Activated T-helper 1 cell treated with Interleukin-2 at 50 U/mL for 16 hours (primary cell): ENCODE data around the gene CENPO.

ENCODE experiments used
- DNase-seq: peaks from one replicate; pipeline ENCODE4 v3.0.0-alpha.2; 2020; ENCODE audit warnings: low read depth

The CENPO gene

DNA sequence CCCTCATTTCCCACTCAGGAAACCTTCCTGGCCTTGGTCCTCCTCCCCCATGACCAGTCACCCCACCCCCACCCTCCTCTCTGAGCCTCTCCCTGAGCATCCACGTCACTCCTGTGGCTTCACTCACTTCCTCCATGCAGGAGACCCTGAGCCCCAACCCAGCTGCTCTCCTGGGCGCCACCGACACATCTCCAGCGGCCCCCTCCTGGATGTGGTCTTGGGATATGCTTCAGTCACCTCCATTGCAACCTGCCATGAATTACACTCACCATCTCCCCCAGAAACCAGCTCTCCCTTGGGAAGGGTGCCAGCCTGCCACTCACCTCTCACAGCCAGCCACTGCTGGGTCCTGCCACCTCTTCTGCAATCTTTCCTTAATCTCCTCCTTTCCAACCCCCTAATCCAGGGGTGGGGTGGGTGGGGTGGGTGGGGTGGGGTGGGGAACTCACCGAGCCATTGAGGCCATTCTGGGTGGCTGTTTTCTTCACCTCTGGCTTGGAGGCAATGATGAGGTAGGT lies 44.8 kb downstream of the CENPO start:
- DNase-seq, result no peak

DNA sequence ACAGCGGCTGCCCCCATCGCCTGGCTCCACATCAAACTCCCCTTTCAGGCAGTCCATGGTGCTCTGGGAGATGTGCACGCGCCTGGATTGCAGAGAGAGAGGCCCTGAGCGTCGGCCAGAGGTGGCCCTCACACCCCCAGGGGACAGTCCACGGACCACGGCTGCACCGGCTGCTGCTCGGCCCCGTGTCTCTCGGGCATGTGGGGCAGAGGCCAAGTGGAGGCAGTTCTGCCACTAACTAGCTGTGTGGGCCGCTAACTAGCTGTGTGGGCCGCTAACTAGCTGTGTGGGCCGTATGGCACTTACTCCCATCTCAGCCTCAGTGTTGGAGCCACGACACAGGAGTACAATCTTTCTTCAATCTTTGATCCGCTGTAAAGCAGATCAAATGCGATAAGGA lies 45.3 kb downstream of the CENPO start:
- no peak for DNase-seq

DNA sequence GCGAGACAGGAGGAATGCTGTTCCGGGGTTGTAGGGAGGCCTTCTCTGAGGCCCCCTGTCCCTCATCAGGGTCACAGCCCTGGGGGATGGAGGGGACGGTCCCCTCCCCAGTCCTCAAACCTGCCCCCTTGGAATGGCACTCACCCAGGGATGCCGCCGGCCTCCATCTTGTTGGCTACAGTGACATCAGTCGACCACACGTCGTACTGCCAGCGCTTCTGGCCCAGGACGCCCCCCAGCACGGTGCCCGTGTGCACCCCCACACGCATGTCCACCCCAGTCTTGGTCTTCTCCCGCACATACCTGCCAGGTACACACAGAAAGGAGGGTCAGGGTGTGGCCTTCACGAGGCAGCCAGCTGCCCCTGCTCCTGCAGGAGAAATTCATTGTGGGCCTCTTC lies 46.5 kb downstream of the CENPO start:
- no peak for DNase-seq

DNA sequence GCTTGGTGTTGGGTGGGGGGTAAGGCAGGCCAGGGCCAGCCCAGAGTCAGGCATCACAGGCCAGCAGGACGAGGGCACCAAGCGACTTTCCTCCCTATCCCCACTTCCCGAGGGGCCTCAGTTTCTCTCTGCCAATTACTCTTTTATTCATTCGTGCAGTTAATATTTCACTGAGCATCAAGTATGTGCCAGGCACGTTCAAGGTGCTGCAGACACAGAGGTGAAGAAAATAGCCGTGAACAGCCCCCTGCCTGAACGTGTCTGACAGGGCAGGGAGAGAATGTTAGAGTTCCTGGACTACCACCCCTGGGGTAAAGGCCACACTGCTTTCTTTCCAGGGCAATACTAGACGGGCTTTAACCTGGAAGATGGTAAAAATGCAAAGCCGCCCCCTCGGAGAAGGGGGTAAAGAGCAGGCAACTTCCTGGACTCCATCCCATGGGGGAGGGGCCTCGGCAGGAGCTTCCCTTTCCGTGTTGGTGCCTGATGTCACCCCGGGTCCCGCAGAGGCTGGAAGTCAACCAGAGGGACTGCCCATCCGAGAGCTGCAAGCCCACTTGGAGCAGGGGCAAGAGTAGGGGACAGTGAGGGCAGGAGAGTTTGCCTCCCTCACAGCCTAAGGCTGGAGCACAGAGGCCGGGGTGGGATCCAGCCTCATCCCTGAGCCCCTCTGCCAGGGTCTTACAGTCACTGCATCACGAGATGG lies 47.1 kb downstream of the CENPO start:
- DNase-seq, result no peak

DNA sequence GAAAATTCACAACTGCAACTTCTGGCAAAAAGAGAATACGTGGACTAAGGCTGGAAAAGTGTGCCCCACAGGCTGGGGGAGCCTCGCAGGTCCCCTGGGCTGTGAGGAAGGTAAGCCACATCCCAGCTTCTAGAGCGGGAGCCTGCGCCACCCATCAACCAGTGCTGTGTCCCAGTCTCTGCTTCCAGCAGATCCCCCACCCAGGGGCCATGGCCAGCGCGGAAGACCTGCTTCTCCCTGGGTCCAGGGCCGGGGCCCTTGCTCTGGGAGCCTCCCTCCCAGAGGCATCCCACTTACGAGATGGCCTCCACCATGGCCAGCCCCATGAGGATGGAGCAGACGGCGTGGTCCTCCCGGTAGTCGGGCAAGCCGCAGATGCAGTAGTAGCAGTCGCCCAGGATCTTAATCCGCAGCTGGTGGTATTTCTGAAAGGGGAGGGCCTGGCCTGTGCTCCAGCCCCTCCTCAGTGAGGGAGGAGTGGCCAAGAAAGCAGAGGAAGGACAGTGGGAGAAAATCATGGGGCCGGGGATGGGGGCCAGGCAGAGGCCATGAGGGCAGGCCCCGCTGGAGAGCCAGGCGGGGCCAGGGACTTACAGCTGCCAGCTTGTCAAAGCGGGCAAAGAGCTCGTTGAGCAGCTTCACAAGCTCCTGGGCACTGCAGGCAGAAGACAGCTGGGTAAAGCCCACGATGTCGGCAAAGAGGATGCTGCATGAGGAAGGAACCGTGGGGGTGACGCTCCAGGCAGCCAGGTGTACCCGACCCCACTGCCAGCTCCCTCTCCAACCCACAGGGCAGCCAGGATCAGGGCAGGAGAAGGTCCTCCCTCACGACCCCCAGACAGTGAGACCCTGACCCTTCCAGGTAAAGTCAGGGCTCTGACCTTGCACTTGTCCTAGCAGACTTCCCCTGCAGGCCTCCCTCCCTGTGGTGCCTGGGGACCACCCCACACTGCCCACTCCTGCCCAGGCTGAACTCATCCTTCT lies 48.0 kb downstream of the CENPO start:
- DNase-seq, result no peak

DNA sequence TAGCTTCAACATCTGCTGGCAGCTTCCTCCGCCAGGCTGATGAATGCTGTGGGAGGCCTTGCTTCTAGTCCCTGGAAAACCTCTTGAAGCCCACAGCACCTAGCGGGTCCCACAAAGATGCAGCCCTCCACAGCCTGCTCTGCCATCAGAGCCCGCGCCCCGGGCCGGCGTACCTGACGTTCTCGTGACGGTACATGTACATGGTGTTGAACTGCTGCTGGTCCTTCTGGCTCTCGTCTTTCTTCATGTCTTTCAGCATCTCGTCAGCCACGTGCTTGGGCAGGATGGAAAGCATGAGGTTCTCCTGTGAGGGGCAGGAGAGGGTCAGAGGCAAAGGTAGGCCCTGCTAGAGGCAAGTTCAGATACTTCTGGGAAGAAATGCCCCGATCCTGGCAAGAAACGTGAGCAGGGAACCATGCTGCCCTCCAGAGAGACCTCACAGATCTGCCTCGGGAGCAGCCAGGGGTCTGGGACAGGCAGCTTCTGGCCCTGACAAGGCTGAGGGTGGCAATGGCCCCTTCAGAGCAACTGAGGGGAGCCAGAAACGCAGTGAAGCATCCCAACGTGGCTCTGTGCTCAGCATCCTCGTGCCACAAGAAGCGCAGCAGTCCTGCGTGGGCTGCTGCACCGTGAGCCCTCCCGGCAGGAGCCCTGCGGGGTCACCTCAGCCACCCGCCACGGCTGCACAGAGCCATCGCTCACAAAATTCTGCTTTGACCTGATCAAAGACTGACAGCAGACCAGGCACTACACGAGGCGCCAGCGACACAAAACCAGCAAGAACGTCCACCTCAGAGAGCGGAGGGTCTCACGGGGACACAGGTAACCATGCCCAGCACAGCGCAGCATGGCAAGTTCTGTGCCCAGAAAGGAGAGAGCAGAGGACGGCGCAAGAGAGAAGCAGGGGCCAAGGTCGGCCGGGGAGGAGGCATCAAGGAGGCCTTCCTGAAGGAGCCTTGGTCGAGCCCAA lies 49.1 kb downstream of the CENPO start:
- DNase-seq, result no peak

DNA sequence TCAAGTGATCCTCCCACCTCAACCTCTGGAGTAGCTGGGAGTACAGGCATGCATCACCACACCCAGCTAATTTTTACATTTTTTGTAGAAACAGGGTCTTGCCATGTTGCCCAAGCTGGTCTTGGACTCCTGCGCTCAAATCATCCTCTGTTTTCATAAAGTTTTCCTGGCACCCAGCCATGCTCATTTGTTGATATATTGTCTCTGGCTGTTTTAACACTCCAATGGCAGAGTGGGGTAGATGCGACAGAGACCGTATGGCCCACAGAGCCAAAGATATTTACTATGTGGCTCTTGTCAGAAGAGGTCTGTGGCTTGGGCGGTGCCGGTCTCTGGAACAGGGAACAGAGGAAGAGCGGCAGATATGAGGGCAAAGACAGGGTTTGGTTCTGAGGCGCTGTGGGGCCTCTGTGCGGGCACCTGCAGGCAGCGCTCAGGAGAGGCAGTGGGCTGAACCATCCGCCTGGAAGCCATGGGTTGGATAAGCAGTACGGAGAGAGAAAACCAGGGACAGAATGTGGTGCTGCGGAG lies 50.2 kb downstream of the CENPO start:
- no peak for DNase-seq

DNA sequence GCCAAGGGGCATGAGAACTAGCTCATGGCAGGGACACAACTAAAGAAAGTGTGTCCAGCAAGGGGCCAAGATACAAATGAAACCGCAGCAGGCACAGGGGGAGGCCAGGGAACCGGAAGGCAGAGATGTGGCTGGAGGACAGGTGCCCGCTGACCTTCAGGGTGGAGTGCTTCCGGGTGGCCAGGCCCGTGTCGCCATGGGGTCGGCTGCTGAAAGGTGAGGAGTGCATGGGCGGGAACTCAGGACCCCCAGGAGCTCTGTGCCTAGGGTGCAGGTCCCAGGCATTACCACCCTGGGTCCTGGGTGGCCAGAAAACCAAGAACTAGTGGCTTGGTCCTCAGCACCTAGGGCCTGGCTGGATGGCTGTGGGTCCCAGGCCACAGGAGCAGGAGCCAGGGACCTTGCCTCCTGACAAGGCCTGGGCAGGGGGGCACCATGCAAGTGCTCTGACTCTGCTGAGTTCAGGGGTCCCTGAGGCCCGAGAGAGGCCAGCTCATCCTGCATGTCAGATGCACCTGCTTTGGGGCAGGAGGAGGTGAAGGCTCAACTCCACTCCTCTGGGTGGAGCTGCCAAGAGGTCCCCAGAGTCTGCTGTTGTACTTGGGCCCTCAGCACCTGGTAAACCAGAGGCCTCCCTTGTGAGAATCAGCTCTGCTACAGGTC lies 50.9 kb downstream of the CENPO start:
- DNase-seq, result no peak

DNA sequence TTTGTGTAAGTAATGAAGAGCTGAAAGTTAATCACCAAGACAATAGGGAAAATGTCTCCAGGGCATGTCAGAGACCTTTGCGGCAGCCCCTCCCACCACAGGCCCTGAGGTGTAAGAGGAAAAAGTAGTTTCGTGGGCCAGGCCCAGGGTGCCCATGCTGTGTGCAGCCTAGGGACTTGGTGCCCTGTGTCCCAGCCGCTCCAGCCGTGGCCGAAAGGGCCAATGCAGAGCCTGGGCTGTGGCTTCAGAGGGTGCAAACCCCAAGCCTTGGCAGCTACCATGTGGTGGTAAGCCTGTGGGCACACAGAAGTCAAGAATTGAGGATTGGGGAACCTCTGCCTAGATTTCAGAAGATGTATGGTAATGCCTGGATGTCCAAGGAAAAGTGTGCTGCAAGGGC lies 52.5 kb downstream of the CENPO start:
- no peak for DNase-seq

DNA sequence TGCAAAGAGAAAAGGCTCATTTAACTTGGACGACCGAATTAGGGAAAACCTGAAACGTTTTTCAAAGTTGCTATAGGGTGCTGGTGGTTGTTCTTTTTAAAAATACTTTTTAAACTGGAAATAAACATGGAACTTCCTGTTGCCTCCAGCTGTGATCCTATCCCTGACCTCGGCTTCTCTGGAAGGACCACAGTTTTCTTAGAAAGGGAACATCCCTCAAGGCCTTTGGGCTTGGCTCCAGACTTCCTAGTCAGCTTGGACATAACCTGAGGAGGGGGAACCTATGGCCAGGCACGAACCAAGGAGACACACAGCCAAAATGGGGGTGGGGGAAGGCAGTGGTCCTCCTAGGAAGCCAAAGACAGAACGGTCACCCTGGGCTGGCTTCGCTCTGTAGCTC lies 57.7 kb downstream of the CENPO start:
- no peak for DNase-seq

DNA sequence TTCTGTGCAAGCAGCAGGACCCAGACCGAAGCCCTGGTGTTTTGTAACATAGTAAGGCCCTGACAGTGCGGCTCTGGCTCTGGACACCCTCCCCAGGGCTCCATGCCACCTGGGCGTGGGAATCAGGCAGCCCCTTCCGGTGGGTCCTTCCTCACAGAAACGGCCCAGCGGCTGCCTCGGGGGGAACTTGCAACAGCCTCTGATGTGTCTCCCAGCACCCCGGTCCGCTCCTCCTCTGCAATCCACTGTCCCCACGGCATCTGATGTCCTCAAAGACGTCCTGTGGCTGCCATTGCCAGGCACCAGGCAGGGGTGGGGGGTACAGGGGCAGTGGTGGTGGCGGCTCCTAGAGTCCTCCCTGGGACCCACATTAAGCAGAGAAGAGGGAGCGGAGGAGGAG lies 58.8 kb downstream of the CENPO start:
- DNase-seq, result no peak

DNA sequence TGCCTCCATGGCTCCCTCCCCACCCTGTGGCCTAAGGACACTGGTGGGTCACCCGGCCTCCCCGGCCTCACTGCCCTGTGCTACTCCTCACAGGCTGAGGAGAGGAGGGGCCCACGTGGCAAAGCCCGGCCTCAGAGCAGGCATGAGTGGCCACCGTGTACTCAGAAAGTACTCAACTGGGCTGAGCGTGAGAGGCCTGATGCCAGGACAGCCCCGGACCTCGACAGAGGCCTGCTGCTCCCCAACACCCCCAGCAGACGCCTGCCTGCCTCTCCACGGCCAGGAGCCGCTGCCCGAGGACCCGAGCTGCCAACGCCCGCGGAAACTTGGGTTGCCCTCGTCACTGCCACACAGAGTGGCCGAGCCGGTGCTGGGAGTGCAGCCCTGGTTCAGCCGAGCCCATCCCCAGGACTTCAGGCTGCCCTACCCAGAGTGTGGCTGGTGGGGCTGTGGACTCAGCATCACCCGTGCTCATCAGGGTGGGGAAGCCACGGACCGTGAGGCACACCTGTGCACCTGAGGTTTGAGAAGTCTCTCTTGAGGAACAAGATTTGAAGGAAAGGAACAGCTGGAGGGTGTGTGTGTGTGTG lies 59.3 kb downstream of the CENPO start:
- no peak for DNase-seq

DNA sequence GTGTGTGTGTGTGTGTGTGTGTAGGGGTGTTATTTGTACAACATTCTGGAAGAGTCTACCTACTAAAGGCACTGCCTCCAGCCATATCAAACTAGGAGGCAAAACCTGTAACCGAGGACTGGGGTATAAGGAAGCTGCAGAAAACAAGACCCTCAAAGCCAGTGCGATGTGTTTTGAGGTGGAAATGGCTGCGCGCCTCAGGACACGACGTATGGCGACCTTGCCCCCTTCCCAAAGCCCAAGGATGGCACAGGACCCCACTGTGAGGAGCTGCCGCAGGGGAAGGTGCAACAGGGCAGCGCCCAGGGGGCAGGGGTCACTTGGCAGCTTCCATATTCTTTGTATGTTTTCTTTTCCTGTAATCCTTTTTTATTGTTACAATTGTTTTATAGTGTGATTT lies 59.8 kb downstream of the CENPO start:
- no peak for DNase-seq

DNA sequence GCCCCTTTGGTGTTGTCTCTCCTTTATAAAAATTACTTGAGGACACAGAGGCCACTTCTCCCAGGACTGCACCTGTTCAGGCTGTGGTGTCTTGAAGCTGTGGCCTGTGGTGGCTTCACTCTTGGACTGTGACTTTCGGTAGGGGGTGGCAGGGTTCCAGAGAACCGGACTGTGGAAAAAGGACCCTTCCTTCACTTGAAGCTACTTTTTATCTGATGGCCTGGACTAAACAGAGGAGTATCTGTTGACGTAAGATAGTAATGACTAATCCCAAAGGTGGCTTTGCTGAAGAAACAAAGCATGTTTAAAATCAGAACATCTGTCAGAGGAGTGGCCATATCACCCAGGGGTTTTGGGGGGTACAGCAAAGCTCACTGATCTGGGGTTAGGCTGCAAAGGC lies 60.8 kb downstream of the CENPO start:
- no peak for DNase-seq

DNA sequence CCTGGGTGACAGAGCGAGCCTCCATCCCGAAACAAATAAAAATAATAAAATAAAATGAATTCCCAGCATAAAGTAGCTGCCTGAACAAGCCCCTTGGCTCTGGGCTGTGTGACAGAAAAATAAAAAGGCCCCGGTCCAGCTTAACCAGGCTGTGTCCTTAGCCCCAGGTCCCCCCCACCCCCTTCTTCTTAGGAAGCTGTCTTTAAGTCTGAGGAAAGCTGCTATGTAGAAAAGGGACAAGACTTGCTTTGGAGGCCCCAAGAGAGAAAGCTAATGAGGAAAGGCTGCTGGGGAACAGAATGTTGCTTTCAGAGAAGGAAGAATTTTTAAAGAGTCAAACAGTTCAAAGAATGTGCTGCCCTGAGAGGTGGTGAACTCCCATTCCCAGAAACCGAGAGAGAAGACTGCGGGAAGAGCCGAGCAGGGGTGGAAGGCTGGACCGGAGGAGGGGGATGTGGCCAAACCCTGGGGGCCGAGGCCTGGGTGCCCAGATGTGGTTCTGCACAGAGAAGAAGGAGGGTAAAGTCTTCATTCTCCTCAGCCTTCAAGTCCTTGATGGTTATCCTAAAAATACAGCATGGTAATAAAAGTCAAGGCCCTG lies 61.9 kb downstream of the CENPO start:
- DNase-seq, result no peak

DNA sequence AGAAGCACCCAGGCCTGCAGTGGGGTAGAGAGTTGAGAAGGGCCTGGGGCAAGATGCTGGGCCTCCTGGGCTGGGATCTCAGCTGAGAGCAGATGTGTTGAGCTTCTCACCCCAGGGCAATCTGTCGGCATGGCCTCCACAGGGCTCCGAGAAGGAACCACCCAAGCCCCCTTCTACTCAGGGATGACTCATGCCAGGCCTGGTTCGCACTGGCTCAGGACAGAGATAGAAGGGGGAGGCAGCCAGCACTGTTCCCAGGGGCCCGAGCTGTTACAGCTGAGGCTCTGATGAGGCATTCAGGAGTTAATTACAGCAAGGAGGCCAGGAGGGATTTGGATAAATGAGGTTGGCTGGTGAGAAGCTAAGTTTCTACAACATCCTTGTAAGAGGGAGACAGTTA lies 62.5 kb downstream of the CENPO start:
- DNase-seq, result no peak

DNA sequence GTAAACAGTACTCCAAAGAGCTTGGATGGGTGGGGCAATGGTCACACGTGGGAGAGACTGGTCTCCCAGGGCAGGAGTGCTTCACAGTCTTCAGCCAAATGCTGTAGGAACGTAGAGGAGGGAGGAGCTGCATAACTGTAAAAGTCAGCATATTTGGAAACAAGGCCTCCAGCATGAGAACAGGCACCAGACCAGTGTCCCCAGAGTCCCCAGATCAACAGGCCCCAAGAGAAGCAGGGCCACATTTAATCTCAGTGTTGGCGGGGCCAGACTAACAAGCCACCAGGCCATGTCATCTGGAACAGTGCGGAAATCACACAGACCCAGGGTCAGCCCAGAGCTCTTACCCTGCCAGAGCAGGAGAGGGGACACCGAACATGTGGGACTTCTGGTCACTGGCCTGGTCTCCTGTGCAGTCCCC lies 63.6 kb downstream of the CENPO start:
- no peak for DNase-seq

DNA sequence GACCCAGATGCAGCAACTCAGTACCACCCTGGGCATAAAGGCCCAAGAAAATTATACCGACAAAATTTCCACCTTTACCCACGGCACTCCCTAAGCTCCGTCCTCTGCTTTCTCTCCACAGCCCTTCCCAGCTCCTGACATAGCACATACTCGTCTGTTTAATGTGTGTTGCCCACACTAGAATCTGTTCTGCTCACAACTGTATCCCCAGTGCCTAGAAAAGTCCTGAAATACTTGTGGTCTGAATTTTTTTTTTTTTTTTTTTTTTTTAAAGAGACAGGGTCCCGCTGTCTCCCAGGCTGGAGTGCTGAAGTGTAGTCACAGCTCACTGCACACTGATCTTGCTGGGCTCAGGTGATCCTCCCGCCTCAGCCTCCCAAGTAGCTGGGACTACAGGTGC lies 64.5 kb downstream of the CENPO start:
- DNase-seq, result no peak

DNA sequence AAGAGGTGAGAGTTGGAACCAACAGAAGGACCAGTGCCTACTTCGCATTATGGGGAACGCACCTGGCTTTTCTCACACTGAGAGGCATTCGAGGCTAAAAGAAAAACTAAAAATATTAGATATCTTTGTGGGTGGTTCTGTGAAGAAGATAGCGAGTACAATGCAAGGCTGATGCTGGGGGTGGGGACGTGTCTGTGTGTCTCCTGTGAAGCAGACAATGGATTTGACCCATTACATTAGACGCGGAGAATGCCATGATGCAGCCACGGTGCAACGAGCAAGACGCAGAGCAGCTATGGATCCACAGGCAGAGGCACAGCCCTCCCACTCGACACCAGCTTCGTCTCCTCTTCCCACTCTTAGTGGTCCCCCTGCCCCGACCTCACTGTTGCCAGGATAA lies 65.8 kb downstream of the CENPO start:
- no peak for DNase-seq

DNA sequence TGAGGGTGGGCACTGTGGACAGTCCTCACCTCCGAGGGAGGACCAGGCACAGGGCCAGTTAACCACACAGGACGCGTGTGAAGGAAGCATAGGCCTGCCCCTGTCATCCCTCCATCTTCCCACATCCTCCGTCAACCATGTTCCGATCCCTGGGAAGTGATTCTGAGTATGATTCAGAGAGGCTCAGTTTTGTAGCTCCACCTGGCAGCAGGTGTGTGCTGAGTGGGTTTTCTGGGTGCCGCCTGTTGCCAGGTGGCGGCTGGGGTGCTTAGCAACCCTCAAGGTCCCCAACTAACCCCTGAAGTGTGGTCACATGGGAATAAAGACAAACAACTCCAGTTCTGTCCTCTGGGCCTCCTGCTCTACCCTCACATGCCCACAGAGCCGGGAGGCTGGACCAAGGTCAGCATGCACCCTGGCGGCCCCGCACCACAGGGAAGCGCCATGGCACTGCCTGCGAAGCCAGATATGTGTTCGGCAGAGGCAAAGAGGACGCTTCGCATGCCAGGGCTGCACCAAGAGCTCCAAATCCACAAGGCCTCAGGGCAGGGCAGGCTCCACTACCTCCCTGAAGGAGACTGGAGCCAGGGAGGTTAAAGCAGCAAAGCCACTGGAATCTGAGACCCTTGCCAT lies 66.9 kb downstream of the CENPO start:
- DNase-seq, result no peak
